Tongue (tissue), 2 donors: Measurements from ENCODE around the gene DDRGK1. TPM values are rescaled to one million over a fixed set of nuclear protein-coding genes. Genes with fewer than 3 reads are reported as not detected.
"Not testable (repeated sequence)": the region's sequence is repeated elsewhere in the genome, so short reads cannot be mapped to it uniquely, and the experiment has no call there.

Source experiments
- DNase-seq: peaks from one replicate; pipeline ENCODE4 v3.0.0-alpha.2; 2015
- total RNA-seq: library from RNA; depleted of rRNA; stranded (reverse); fragments of >200 nt; gene quantifications from one replicate; pipeline ENCODE4 v1.2.3, GENCODE V29; 2014

The DDRGK1 gene
- total RNA-seq, 1 donor from 2014 or later: 20.3 TPM

DNA sequence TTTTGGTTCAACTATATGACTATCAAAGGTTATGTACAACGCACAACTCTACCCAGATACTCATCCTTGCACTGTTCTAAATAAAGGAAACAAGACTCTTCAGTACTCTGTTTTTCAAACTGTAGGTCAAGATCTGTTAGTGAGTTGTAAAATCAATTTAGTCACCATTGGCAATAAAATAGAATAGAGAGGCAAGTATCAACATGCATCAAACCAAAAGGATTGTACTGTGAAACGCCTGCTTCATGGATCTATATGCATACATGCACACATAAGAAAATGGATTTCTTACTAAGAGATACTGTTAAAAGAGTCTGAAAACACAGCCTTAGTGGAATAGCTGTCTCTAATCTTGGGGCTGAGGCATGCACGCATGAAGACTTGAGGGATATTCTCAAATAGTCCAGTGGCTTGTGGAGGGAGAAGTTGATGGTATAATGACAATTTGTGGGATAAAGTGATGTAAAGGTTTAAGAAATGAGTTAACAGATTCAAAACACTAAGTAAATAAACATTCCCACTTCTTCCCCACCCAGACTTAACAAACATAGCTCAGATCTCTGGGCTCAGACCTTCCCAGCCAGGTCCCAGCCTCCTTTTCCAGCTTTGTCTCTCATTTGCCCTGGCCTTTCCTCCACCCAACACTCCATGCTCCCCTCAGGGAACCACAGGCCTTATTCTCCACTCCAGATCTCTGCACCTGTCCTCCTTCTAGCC, 20.4 kb downstream of the DDRGK1 start:
- no peak for DNase-seq

DNA sequence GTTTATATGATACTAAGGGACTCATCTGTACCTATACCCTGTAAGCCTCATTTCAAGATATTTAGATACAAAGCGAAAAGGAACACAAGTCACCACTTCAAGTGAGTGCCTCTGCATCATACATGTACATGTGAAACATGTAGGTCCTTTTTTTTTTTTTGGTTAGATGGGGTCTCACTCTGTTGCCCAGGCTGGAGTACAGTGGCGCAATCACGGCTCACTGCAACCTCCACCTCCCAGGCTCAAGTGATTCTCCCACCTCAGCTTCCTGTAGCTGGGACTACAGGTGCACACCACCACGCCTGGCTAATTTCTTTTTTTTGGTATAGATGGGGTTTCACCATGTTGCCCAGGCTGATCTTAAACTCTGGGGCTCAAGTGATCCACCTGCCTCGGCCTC, 22.1 kb downstream of the DDRGK1 start:
- DNase-seq: not testable (repeated sequence)

DNA sequence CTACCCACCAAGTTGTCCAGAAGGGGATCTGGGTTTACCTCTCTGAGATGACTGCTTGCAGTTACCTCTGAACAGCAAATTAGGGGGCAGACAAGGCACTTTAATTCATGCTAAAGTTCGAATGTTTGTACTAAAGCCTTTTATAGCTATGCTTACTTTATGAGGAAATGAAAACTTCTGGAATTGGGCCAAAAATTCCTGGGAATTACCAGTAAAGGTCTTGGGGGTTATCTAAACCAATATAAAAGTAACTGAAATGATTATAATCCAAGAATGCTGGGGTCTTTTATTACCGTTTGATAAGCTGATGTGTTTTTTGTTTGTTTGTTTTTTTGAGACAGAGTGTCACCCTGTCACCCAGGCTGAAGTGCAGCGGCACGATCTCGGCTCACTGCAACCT, 23.2 kb downstream of the DDRGK1 start:
- DNase-seq: no peak

DNA sequence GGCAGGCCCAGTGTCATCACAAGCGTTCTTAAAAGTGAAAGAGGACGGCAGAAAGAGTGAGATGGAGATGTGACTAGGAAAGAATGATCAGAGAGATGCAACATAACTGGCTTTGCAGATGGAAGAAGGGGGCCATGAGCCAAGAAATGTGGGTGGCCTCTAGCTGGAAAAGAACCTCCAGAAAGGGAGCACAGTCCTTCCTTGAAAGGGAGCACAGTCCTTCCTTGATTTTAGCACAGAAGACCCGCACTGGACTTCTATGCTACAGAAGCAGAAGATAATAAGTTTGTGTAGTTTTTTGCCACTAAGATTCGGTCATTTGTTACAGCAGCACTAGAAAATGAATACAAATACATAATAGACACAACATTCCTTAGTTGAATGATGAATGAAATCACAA, 24.2 kb downstream of the DDRGK1 start:
- no peak for DNase-seq

DNA sequence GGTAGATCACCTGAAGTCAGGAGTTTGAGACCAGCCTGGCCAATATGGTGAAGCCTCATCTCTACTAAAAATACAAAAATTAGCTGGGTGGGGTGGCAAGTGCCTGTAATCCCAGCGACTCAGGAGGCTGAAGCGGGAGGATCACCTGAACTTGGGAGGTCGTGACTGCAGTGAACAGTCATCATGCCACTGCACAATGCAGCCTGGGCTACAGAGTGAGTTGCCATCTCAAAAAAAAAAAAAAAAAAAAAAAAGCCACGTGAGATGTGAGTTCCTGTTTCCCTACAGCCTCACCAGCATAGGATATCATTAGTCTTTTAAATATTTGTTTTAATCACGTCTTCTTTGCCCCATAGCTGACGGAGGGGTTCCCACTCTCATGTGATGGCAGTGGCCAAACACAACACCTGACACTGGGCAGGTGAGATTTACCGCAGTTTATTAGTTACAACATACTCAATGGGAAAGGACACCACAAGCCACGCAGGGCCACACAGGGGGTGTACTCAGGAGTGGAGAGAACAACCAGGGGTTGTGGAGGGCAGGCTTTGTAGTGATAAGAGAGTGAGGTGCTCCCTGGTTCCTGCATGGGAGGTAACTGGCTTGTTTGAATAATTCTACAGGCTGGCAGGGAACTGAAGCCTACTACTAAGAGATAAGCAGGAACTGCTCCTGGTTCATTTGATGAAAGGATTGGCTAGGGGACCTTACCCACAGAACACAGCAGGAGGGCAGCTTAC, 26.6 kb downstream of the DDRGK1 start:
- no peak for DNase-seq

DNA sequence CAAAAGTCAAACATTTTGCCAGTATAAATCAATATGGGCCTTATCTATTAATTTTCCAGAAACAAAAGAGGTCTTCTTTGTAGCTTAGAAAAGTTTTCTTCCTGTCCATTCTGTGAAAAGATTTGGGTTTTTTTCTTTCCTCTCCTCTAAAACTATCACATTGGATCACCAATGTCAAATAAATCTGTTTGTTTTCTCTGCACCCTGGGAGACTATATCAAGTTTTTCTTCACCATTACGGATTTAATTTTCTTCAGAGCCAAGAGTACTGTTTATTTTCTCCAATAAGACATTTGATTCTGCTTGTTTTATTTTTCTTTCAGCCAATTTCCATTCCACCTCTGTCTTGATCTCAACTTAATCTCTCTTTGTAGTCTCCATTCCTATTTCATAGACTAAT, 29.2 kb downstream of the DDRGK1 start:
- no peak for DNase-seq

DNA sequence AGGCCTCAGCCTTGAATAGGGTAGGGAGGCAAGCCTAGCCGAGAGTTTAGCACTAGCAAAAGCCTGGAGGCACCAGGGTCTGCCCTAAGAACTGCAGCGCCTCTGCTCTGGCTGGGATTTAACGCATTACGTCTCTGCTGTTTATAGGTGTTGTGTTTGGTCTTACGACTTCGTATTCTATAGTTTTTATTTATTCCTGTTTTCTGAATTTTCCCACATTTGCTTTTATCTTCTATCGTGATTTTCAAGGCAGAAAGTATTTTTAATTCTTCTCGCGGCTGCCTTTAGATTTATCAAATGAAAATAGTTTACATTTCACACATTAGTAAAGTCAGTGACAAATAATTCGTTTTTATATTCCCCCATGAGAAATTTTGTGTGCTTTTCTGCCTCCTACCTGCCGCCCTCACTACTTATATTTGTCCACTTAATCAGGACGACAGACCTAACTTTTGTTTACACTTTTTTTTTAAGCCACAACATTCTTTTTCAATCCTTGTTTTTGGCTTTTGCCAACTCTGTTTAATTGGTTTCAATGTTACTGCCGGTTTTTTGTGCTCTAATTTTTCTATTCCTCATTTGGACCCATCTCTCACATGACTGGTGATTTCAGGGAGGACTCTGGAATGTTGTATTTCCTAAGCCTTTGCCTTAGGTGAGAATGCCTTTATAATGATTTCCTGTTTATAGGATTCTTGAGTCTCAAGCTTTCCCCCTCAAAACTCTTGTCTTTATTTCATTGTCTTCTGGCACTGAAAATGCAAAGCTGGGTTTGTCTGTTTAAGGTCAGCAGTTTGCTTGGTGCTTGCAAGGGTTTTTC, 29.8 kb downstream of the DDRGK1 start:
- peak; percentile 32 for DNase-seq

DNA sequence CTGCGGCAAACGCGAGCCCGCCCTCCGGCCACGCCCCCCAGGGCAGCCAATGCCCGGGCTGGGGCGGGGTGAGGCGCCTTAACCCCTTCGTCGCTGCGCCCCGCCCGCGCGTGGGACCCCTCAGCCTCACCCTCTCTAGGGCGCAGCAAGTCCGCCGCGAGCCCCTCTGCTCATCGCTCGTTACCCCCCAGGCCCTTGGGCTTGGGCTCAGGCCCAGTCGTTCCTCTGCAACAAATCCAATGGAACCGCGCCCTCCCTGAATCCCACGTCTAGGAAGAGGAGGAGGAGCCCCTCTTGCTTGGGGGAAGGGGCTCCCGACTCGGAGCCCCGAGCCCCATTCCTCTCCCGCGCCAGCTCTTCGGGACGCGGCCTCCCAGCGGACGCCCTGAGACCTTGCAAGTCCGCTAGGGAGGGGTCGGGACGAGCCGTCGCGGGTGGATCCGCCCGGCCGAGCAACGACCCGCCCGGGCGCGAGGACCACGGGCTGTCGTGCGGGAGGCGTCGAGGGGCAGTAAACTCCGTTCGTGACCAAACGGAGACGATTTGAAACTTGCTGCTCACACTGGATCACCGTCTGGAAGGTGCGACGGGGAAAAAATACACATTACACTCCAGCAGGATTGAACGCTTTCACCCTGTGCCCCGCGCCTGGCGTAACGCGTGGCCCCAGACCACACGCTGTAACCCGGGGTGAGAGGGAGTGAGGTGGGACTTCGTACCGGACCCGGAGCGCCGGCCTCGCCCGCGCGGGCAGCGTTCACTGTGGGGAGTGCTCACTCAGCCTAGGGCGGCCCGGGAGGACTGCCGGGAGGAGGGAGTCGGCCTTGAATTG, 30.7 kb downstream of the DDRGK1 start:
- DNase-seq: peak; percentile 96

DNA sequence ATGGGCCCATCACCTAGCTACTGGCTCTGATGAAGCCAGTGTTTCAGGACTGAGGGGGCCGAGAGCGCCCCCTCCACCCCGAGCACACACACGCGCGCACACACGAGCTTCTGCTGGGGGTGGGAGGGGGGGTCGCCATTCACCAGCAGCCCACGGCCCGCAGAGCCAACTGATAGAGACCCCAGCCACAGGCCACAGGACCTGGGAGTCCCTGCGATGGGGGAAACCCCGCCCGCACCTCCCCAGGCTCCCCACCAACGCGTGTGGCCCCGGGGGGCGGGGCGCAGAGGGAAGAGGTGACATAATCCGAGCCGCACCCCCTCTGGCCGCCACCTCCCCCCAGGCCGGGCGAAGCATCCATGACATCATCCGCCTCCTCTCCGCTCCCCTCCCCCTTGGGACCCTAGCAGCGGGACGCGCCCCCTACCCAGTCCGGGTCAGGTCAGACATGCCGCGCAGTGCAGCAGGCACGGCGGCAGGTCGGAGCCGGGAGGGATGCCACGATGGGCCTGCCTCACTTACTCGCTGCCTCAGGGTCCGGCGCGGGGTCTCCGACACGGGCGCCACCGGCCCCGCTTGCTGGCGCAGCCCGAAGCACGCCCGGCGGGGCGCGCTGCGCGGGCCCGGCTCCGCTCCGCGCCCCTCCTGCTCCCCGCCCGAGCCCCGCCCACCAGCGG, 31.4 kb downstream of the DDRGK1 start, which contains the start of gene LZTS3:
LZTS3 (minus strand) TSS at position 617 of the 677 bp plus-strand sequence. CDS start 6,386 bp downstream, outside the sequence.
- peak; percentile 82 for DNase-seq

DNA sequence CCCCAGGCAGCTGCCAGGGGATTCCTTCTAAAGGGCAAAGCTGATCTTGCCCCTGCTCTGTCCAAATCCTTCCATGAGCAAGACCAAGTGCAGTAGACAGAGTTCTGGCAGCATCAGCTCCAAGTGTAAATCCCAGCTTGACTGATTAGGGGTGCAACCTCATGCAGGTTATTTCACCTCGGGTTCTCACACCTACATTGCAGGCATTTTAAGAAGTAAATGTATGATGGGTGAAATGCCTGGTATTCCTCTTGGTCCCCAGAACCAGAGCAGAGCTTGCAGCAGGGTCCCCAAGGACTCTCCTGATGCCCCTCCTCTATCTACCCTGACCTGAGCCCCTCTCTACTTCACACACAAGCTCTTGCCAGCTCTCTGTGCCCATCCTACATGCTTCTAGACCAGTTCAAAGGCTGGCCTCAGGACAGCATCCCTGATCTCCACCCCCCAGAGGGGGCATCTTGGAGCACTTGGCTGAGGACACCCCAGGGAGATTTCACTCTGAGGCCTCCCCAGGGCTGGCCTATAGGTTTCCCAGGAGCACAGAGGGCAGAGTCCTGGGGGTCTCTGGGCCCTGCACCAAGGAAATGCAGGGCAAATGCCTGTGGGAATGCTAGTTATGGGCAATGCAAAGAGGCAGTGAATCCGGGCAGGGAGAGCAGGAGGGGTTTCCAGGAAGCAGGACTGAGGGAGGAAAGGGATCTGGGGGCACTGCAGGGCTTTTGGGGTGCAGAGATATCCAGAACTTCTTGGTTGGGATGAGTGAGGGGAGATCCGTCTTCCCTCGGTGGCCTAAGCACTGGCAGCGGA, 32.2 kb downstream of the DDRGK1 start:
- no peak for DNase-seq

DNA sequence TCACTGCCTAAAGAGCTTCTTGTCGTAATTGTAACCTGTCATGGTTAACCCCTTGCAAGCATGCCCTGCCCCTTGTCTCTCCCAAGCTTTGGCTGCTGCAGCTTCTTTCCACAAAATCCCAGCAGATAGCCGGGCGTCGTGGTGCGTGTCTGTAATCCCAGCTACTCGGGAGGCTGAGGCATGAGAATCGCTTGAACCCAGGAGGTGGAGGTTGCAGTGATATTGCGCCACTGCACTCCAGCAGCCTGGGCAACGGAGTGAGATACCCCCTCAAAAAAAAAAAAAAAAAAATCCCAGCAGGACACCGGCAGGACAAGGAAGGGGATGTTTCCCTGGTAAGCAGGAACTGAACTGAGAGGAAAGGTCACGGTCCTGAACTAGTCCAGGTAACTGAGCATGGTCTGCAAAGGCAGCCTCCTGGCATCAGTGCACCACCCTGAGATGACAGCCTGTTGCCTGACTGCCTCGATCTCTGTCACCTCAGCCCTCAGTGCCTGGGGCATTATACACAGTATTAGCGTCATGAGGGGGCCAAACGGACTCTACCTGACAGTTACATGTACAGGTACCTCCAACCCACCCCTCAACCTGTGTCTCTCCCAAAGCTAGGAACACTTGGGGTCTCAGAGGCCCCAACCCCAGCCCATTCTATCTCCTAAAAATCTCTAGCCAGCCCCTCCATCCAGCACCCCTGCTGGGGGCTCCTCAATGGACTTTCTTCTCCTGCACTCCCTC, 32.9 kb downstream of the DDRGK1 start:
- no peak for DNase-seq

DNA sequence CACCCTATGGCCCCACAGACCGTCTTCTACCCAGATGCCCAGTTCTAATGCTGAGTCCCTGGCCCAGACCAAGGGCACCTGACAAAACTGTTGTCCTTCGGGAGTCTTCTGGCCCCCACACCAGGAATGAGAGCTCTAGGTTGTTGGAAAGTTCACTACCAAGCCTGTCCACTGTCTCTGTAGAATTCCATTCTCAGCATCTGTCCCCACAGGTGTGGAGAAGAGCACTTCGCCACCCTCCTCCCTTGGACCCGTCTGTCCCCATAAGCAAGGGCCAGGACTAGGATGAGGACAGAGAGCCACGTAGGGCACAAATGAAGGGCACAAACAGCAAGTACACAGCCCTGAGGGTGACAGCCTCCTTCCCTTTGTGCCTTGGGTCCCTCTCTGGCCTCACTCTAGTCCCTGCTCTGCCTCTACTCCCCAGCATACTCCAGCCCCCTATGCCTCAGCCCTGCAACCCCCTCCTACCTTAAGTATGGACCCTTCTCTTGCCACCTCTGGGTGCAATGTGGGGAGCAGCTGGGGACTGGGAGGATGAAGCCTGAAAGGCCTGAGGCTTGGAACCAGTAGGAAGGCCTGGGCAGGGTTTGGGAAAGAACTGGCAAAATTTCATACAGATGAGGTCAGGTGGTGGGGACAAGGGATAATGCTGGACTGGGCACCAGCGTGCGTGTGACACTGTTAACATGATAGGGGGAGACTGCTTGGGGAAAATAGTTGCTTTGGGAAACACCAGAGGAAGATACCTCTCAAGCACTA, 35.5 kb downstream of the DDRGK1 start:
- no peak for DNase-seq

DNA sequence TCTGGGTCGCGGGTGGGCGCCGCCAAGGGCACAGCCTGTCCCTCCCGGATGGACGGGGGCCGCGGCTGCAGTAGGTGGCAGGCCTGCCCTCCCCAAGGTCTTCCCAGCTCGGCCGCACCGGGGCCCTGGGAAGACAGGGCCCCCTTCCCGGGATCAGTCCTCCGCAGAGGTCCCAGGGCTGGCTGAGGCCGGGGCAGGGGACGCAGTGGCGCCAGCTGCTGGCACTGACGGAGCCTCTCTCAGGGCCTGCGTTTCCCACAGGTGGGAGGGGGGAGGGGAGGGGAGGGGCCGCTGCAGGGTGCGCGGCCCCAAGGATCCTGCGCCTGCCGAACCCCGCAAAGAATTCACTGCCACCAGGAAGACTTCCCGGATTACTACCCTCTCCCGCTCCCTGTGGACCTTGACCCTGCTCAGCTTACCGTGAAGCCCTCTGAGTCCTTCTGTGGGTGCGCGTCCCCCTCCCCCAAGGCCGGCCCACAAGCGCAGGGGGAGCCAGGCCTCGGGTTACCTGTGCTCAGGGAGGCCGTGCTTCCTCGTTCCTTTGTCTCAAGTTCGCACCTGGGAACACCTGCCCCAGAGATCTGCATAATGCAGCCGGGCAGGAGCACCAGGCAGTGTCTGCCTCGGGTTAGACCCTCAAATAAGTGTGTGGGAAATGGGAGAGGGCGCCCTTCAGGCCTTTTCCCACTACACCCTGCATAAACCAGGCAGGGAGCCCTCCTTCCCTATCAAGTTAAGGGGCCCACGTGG, 36.2 kb downstream of the DDRGK1 start:
- DNase-seq: peak; percentile 14

DNA sequence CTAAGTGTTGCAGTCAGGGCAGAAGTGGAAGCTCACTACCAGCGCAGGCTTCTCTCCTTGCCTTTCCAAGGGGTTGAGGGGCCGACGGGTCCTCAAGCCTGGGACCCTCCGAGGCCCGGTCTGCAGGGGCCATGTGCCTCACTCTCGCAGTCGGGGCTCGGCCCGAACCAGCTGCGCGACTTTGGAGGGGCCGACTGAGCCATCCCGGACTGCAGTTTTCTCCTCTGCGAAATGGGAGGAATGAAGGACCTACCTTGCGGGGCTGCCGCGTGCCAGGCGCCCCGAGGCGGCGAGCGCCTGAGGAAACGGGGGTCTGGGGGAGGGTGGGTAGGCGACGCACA, 36.8 kb downstream of the DDRGK1 start:
- no peak for DNase-seq

DNA sequence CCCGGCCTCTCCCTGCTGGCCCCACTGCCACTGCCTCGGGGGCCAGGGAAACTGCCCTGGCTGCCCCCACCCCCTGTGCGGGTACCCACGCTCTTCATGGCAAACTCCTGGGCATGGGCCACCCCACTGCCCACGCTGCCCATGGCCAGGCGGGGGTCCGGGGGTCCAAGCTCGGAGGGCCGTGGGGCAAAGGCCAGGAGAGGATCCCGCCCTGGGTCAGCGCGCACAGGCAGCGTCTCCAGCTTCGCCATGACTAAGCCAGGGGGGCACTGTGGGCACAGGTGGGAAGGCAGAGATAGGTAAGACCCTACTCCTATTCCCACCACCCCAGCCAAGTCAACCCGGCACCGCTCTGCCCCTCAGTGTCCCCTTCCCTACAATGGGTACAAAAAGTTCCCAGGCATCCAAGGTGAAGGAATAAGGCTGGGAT, 37.6 kb downstream of the DDRGK1 start:
- no peak for DNase-seq

DNA sequence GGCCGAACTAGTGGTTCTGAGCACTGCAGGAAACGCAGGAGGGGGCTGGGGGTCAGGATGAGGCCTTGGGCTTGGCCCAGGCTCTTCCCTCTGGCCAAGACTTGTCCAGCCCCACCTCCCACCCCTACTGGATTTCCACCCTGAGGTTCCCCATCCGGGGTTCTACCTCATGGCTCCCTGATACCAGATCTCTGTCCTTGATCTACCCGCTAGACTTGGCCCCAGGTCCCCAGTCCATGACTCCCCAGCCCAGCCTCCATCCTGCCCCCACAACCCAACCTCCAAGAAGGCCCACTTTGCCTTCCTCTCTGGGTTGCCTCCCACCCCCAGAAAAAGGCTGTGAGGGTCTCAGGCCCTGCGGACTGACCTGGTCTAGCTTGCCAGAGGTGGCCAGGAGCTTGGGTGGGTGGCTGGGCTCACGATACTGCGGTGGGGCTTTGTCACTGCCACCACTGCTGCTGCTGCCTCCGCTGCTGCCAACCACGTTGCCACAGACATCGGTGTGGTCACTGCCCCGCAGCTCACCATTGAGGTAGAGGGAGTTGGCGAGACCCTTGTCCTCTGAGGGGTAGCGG, 38.1 kb downstream of the DDRGK1 start:
- no peak for DNase-seq

DNA sequence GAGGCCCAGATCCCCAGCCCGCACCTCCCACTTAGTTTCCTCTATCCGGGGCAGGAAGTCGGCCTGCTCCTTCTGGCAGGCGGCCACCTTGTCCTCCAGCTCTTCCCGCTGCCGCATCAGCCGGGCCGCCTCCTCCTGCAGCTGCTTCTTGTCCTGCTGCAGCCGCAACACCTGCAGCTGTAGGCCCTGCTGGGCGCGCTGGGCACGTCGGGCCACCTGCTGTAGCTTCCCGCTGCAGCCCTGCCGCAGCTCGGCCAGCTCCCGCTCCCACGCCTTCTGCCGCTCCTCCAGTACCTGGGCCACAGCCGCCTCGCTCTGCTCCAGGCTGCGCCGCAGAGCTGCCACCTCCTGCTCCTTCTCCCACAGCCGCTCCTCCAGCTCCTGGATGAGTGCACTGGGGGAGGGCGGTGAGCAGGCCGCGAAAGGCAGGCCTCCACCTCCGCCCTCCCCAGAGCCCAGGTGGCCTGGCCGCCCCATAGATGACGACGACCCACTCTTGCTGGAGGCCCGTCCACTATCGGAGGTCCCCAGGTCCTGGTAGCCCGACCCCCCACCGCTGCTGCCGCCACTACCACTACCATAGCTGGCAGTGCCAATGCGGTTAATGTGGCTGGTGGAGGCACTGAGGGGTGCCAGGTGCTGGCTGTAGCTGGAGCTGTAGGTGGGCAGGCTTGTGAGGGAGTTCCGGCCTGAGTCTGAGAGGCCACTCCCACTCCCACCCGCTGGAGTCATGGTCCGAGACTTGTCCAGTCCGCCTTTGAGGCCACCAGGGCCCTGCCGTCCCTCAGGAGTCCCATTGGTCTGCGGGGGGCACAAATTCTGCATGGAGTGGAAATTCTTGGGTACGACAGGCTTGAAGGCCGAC, 38.8 kb downstream of the DDRGK1 start:
- DNase-seq: peak; percentile 76
